NAMALWA (cell line): ENCODE results near the gene SLC31A1.
A peak's percentile ranks its signal among the peaks of the same experiment; 100 is the strongest.
"Not testable (repeated sequence)": the region's sequence is repeated elsewhere in the genome, so short reads cannot be mapped to it uniquely, and the experiment has no call there.

Experiments
- DNase-seq: peaks from one replicate; pipeline ENCODE4 v3.0.0-alpha.2; 2015; ENCODE audit warnings: low spot score

SLC31A1 gene

DNA sequence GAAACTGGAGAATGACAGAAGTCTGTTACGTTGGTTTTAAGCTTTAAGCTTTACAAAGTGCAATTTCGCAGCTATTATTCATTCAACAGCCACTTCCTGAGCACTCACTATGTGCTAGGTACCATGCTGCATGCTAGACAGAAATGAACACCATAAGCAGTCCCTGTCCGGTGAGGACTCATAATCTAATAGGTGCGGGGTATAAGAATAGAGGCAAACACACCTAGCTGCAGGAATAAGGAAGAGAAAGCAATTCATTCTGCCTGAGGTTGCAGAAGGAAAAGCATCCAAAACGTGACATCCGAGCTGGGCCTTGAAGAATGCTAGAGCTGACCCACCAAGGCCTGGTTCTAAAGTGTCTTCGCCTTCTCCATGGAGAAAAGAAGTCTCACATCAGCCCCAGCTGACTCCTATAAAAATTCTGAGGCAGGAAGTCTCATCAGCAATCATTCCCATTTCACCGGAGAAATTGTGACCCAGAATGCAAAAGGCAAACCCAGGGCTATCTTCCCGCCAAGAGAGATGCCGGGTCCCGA lies 809 bp upstream of the SLC31A1 start:
- DNase-seq: peak; percentile 55

DNA sequence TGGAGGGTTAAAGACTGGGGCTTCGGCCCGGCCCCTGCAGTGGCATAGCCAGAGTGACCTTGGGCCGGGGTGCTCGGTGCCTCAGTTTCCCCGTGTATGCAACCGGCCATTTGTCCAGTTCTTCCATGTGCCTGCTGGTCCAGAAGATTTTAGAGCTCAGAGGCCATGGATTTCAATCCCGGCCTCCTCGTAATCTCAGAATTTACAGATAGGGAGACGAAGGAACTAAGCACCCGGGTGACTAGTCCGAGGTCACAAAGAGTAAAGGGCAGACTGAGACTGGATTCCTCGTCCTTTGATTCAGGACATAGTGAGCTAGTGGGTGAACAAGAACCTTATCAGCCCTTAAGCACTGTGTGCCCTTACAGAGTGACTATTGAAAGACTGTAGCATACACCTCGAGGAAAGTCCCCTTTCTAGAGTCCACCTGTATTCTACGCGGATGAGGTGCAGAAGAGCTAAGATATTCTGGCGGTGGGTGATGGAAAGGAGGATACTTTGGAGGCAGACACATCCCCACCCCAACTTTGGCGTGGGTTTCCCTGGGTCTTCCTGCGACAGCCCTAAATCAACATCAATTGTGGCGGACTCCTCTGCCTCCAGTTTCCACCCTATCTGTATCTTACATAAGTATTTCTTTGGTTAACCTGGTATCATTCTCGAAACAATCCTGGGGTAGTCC lies 597 bp downstream of the SLC31A1 start:
- peak; percentile 40 for DNase-seq

DNA sequence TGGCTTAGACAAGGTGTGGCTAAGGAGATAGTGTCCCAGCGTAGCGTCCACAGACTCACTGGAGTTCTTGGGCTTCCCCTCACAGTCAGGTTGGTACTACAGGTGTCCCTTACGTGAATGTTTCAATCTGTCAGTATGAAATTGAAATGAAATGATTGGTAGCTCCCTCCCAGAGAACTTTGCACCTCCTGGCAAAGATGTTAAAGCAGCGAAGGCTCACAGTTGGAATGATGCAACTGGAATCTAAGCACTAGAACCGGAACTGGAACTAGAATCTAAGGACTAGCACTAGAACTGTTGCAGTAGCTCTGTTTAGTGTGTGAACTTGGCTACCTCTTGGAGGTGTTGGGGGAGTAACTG lies 1.1 kb downstream of the SLC31A1 start:
- no peak for DNase-seq

- no peak for DNase-seq
Observed at GRCh38 chr9:113223963-113224362, 2.6 kb downstream of the SLC31A1 start.

- no peak for DNase-seq
Observed at GRCh38 chr9:113227436-113227835, 6.1 kb downstream of the SLC31A1 start.

GRCh38 chr9:113228130-113228665 lies 6.9 kb downstream of the SLC31A1 start:
- DNase-seq: no peak

GRCh38 chr9:113231701-113232100 lies 10.4 kb downstream of the SLC31A1 start:
- DNase-seq: no peak

GRCh38 chr9:113235701-113236255 lies 14.4 kb downstream of the SLC31A1 start:
- DNase-seq: not testable (repeated sequence)

DNA sequence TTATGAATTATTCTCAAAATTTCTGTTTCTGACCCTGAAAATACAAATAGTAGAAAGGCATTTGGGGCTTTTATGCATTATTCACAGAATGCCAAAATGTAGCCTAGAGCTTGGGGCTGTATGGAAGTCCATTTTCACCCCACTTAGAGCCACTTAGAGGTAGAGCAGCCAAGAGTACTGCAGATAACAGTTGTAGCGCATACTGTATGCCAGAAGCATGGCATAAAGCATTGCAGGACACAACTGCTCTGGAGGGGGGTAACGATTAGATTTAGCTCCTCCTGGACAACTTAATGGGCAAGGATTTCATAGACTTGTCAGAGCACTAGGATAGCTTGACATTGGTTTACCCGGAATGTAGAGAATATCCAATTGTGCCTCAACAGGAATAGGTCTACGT lies 15.7 kb downstream of the SLC31A1 start:
- DNase-seq: no peak

- no peak for DNase-seq
Observed at GRCh38 chr9:113238202-113238858, 17.0 kb downstream of the SLC31A1 start.

- DNase-seq: no peak
Observed at GRCh38 chr9:113238859-113239232, 17.5 kb downstream of the SLC31A1 start.

GRCh38 chr9:113241161-113241560 lies 19.8 kb downstream of the SLC31A1 start:
- no peak for DNase-seq

DNA sequence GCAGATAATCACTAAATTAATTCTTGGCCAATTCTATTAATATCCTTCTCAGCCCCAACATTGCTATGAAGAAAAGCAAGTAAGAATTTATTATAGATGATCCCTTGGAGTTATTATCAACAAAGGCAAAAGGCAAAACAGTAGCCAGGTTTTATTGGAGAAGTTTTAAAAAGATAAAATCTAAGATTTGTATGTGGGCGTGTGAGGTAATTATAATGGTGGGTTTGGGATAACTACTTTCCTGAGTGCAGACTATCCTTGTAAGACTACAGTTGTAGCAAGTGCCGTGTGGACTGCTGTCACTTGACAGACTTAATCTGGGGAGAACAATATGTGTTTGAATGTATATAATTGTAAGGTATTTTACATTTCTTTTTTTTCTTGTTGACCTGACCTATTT lies 23.2 kb downstream of the SLC31A1 start:
- no peak for DNase-seq

DNA sequence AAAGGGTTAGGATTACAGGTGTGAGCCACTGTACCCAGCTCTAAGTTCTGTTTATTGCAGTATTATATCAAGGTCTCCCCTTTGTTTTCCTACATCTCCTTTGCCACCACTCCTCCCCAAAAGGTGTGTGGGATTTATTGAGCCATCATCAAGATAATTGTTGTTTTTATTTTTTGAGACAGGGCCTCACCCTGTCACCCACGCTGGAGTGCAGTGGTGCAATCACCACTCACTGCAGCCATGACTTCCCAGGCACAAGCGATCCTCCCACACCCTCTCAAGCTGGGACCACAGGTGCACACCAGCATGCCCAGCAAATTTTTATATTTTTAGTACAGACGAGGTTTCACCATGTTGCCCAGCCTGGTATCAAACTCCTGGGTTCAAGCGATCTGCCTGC lies 24.6 kb downstream of the SLC31A1 start:
- DNase-seq: no peak

GRCh38 chr9:113246928-113247327 lies 25.6 kb downstream of the SLC31A1 start:
- DNase-seq: no peak

- DNase-seq: no peak
Observed at GRCh38 chr9:113247640-113248039, 26.3 kb downstream of the SLC31A1 start.

DNA sequence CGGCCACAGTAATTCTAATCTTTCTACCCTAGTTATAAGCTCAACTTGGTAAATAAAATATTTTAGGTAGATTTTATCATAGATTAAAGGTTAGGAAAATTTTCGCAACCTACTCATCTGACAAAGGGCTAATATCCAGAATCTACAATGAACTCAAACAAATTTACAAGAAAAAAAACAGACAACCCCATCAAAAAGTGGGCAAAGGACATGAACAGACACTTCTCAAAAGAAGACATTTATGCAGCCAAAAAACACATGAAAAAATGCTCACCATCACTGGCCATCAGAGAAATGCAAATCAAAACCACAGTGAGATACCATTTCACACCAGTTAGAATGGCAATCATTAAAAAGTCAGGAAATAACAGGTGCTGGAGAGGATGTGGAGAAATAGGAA lies 28.3 kb downstream of the SLC31A1 start:
- DNase-seq: not testable (repeated sequence)

GRCh38 chr9:113250807-113251206 lies 29.5 kb downstream of the SLC31A1 start:
- DNase-seq: no peak

DNA sequence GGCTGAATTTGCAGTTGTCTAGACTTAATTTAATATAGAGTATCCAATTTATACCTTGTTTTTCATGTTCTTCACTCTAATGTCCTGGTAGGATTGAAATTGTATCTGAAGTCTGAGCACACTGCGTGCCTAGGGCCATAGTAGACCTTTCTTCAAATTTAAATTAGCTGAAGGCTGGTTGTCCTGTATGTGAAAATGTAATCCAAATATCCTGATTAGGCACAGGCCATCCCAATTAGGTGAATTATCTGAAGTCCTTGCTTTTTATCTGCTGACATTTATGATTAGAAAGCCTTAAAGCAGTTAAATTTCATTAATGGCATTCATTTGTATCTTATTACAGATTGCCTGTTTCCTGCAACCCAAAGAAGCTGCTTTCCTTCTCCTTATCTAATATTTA lies 33.6 kb downstream of the SLC31A1 start:
- DNase-seq: no peak

GRCh38 chr9:113255438-113255837 lies 34.1 kb downstream of the SLC31A1 start:
- DNase-seq: no peak

- DNase-seq: no peak
Observed at GRCh38 chr9:113257863-113258262, 36.5 kb downstream of the SLC31A1 start.

DNA sequence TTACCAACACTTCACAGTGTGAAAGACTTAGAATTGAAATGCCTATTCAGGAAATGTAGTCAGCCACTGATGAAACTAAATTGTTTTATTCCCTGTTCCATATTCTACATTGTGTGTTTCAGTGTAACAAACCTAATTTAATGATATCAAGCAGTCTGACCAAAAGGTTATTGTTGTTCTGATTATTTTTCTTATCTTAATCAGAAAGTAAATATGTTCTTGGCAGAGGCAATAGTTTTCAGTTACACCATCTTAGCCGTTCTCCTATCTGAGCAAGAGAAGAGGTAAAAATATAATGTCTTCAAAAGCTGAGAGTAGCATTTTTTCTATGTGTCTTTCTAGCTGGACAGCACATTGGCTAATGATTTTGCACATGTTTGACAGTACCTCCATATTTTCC lies 36.9 kb downstream of the SLC31A1 start:
- DNase-seq: no peak
